ENCODE data around the gene ITPRIP. TPM values are rescaled to one million over a fixed set of nuclear protein-coding genes. Genes with fewer than 3 reads are reported as not detected.
A peak's percentile ranks its signal among the peaks of the same experiment; 100 is the strongest.

ITPRIP gene
- total and polyA plus RNA-seq, 2 of the 8 experiments (the other 6 are each of a cell fraction or from before 2014, with no cell fraction given) = 15.3 to 16.9 TPM

GRCh38 chr10:104274762-104275721 is 63.2 kb downstream of the ITPRIP start (continued):
- peak in 1 of 2 experiments; percentile 71; a peak in 1 of 3 replicates for TF ChIP-seq EP300 (IDR thresholded peaks at IDR 0.05; ENCODE audit: borderline replicate concordance in 1 of 2, low read depth in 2 of 2, low read length in 2 of 2)
- TF ChIP-seq, protein P1, sequence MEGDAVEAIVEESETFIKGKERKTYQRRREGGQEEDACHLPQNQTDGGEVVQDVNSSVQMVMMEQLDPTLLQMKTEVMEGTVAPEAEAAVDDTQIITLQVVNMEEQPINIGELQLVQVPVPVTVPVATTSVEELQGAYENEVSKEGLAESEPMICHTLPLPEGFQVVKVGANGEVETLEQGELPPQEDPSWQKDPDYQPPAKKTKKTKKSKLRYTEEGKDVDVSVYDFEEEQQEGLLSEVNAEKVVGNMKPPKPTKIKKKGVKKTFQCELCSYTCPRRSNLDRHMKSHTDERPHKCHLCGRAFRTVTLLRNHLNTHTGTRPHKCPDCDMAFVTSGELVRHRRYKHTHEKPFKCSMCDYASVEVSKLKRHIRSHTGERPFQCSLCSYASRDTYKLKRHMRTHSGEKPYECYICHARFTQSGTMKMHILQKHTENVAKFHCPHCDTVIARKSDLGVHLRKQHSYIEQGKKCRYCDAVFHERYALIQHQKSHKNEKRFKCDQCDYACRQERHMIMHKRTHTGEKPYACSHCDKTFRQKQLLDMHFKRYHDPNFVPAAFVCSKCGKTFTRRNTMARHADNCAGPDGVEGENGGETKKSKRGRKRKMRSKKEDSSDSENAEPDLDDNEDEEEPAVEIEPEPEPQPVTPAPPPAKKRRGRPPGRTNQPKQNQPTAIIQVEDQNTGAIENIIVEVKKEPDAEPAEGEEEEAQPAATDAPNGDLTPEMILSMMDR (IDR thresholded peaks at IDR 0.05; ENCODE audit: control extremely low read depth in 1 of 3, insufficient read depth in 1 of 3, low read depth in 1 of 3, low read length in 3 of 3) = peak; percentile 87 to 92 (median 91)

Measured in H1 (cell line).